DND-41 (cell line): ENCODE measurements around the gene USP24.

Source experiments
- ATAC-seq: fragments of 200-7000 bp; cut with Tn5 transposase; 3 replicates; pipeline ENCODE4 v1.9.1; 2021; ENCODE audit warnings: low read depth; ENCODE audit not compliant: insufficient read depth
- DNase-seq: peaks from one replicate; pipeline ENCODE4 v3.0.0-alpha.2; 2020
- H2AFZ ChIP-seq: 2 replicates; pipeline ENCODE4 v1.6.0; 2012; ENCODE audit warnings: low read depth, low read length
- H3K27ac ChIP-seq: 2 replicates; pipeline ENCODE4 v1.5.1; 2012; ENCODE audit warnings: low read length, inconsistent platforms
- H3K27me3 ChIP-seq: fragments of 200-600 bp; sonication (generic); 2 replicates; pipeline ENCODE4 v1.6.0; 2012; ENCODE audit warnings: low read length, mild to moderate bottlenecking, inconsistent platforms; ENCODE audit not compliant: insufficient read depth, poor library complexity
- H3K36me3 ChIP-seq: 2 replicates; pipeline ENCODE4 v1.5.1; 2012; ENCODE audit warnings: low read length, inconsistent platforms; ENCODE audit not compliant: insufficient read depth
- H3K4me1 ChIP-seq: 2 replicates; pipeline ENCODE4 v1.5.1; 2012; ENCODE audit warnings: mild to moderate bottlenecking, low read length; ENCODE audit not compliant: insufficient read depth
- H3K4me2 ChIP-seq: 2 replicates; pipeline ENCODE4 v1.6.0; 2012; ENCODE audit warnings: mild to moderate bottlenecking, moderate library complexity, low read length, inconsistent platforms; ENCODE audit not compliant: insufficient read depth
- H3K4me3 ChIP-seq, 2 experiments: fragments of 200-600 bp in 1 of 2; shearing (Covaris generic) in 1 of 2; 2 replicates each; pipeline ENCODE4 v1.5.1; 2012 to 2016; ENCODE audit warnings: inconsistent platforms in 2 of 2, low read length in 2 of 2, mild to moderate bottlenecking in 2 of 2, low read depth in 1 of 2, moderate library complexity in 1 of 2
- H3K79me2 ChIP-seq: 2 replicates; pipeline ENCODE4 v1.6.0; 2012; ENCODE audit warnings: low read length, inconsistent platforms; ENCODE audit not compliant: insufficient read depth
- H3K9ac ChIP-seq: 2 replicates; pipeline ENCODE4 v1.6.0; 2012; ENCODE audit warnings: low read depth, mild to moderate bottlenecking, inconsistent platforms, low read length, moderate library complexity
- H3K9me3 ChIP-seq: 2 replicates; pipeline ENCODE4 v1.5.1; 2012; ENCODE audit warnings: low read length, moderate library complexity, mild to moderate bottlenecking, inconsistent platforms; ENCODE audit not compliant: insufficient read depth, severe bottlenecking
- H4K20me1 ChIP-seq: 2 replicates; pipeline ENCODE4 v1.6.0; 2012; ENCODE audit warnings: low read length; ENCODE audit not compliant: insufficient read depth
- EZH2 ChIP-seq: IDR thresholded peaks from 3 replicates; pipeline ENCODE4 v1.6.1; 2012; ENCODE audit warnings: borderline replicate concordance, low read depth, mild to moderate bottlenecking, moderate library complexity, low read length, inconsistent platforms; ENCODE audit not compliant: severe bottlenecking
- TF ChIP-seq, protein P1 (sequence below): IDR thresholded peaks from 2 replicates; pipeline ENCODE4 v1.5.1; 2012; ENCODE audit warnings: borderline replicate concordance, low read length, moderate library complexity, mild to moderate bottlenecking; ENCODE audit not compliant: poor library complexity, severe bottlenecking; ENCODE audit errors: extremely low read depth

USP24 gene

DNA sequence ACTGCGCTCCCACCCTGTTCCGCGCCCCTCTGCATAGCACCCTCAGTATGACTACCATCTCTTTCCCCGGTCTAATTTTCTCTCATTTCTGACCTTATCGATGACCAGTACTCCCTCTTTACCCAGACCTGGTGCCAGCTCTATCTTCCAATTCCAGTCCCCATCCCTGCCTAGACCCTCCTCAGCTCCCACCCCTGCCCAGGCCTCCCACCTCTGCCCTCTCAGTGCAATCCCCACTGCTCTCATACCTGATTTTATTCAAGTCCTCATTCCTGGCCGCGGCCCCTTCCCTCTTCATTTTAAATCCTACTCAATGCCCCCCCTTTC, 1.3 kb downstream of the USP24 start:
- H3K4me3 ChIP-seq: peak overlapping the region; percentile 34 to 66; a peak in 3 of 4 replicates
- peak overlapping the region; percentile 94 for H2AFZ ChIP-seq
- H3K79me2 ChIP-seq: peaks cover 74% of the 10 kb centered on the region
- H3K4me1 ChIP-seq: peaks cover 45% of the 10 kb centered on the region
- no peaks in the 10 kb centered on the region for H3K27me3 ChIP-seq
- peaks cover 13% of the 10 kb centered on the region; the same call in 1 of the 2 replicates for H3K36me3 ChIP-seq
- H3K9me3 ChIP-seq: no peaks in the 10 kb centered on the region
- peak overlapping the region; percentile 99 for H3K9ac ChIP-seq
- TF ChIP-seq, protein P1, sequence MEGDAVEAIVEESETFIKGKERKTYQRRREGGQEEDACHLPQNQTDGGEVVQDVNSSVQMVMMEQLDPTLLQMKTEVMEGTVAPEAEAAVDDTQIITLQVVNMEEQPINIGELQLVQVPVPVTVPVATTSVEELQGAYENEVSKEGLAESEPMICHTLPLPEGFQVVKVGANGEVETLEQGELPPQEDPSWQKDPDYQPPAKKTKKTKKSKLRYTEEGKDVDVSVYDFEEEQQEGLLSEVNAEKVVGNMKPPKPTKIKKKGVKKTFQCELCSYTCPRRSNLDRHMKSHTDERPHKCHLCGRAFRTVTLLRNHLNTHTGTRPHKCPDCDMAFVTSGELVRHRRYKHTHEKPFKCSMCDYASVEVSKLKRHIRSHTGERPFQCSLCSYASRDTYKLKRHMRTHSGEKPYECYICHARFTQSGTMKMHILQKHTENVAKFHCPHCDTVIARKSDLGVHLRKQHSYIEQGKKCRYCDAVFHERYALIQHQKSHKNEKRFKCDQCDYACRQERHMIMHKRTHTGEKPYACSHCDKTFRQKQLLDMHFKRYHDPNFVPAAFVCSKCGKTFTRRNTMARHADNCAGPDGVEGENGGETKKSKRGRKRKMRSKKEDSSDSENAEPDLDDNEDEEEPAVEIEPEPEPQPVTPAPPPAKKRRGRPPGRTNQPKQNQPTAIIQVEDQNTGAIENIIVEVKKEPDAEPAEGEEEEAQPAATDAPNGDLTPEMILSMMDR: no peak
- no peak for TF ChIP-seq EZH2
- peak overlapping the region; percentile 65 for H3K4me2 ChIP-seq
- peaks cover 28% of the 10 kb centered on the region; the same call in 1 of the 2 replicates for H4K20me1 ChIP-seq
- ATAC-seq: 0 out of 3 replicates have a peak, but pooled peaks have one; percentile 12
- peak overlapping the region; percentile 93 for H3K27ac ChIP-seq
- DNase-seq: peak; percentile 24

DNA sequence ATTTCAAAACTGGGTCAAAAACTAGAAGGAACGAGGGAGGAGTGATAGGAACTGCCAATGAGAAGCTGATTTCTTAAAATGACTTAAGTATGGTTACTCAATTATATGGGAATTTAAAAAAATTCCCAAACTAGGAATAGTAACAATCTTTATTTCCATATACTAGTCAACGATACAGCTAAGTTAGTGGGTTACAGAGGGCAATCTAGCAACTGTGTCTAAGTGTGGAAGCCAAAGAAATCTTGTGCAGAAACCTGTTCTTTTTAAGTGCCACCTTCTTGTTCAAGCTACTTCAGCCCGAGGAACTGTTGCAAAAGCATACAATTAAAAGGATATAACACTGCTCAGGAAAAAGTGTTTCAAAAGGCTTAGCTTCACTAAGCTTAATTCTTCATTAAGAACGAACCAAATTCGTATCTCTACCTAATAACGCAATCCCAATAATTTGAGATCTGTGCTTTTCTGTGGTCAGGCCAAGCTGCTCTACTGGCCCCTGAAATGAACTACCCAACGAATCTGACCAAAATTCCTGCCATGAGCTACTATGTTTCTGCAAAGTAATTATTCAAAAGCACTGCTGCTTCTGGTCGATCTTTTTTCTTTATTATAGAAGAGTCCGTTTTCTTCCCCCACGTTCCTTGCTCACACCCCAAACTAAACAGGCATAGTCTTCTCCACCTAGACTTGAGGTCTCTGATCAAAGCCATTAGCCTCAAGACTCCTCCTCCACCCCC, 1.8 kb downstream of the USP24 start:
- peaks cover 28% of the 10 kb centered on the region; the same call in 1 of the 2 replicates for H4K20me1 ChIP-seq
- H3K27me3 ChIP-seq: no peaks in the 10 kb centered on the region
- H2AFZ ChIP-seq: no peak overlapping the region
- peaks cover 45% of the 10 kb centered on the region for H3K4me1 ChIP-seq
- TF ChIP-seq, protein P1: no peak
- TF ChIP-seq EZH2: no peak
- H3K36me3 ChIP-seq: peaks cover 13% of the 10 kb centered on the region; the same call in 1 of the 2 replicates
- H3K9ac ChIP-seq: peak overlapping the region; percentile 99
- no peaks in the 10 kb centered on the region for H3K9me3 ChIP-seq
- DNase-seq (no peak), ATAC-seq (no peak)
- peak overlapping the region; percentile 34 to 66; a peak in 3 of 4 replicates for H3K4me3 ChIP-seq
- peaks cover 80% of the 10 kb centered on the region for H3K79me2 ChIP-seq
- H3K27ac ChIP-seq: peak overlapping the region; percentile 93
- H3K4me2 ChIP-seq: peak overlapping the region; percentile 65

DNA sequence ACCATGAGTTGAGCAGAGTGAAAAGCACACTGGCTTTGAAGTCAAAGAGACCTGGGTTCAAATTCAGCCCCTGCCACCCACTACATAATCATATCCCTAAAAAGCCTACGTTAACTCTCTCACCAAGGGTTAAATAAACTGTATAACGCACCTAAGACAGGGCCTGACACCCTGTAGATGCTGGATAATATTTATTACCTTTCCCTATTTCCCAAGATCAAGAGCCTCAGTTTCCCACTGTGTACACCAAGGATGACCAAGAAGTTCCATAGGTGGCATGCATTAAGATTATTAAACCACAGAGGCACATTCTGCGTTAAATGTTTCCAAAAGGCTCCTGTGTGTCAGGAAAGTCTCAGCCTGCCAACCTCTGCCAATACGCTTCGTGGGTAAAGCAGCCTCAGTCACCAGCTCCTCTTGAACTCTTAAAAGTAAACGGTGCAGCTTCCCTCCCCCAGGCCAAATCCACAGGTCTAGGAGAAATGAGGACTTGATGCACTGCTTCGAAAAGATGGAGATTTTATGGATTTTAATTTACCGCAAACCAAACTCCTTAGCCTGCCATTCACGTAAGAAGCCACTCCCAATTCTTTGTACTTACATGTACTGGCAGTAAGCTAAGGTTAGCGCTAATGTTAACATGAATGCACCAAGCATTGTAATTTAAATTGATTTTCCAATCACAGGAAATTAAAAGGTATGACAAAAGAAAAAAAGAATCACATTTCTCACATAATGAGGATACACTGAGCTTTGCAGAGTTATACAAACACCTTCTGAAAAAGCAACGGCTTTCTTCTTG, 2.6 kb downstream of the USP24 start:
- H4K20me1 ChIP-seq: peaks cover 32% of the 10 kb centered on the region; the same call in 1 of the 2 replicates
- no peak for TF ChIP-seq EZH2
- TF ChIP-seq, protein P1: no peak
- H2AFZ ChIP-seq: no peak overlapping the region
- peaks cover 13% of the 10 kb centered on the region; the same call in 1 of the 2 replicates for H3K36me3 ChIP-seq
- H3K27me3 ChIP-seq: no peaks in the 10 kb centered on the region
- H3K9me3 ChIP-seq: no peaks in the 10 kb centered on the region
- peaks cover 45% of the 10 kb centered on the region for H3K4me1 ChIP-seq
- ATAC-seq: no peak
- peaks cover 87% of the 10 kb centered on the region for H3K79me2 ChIP-seq
- peak overlapping the region; percentile 65 for H3K4me2 ChIP-seq
- H3K27ac ChIP-seq: no peak overlapping the region
- H3K9ac ChIP-seq: no peak overlapping the region; the same call in 1 of the 2 replicates
- H3K4me3 ChIP-seq: peak overlapping the region in 1 of 2 experiments; percentile 66; a peak in 1 of 4 replicates
- peak; percentile 12 for DNase-seq
